SK-N-SH (cell line): ENCODE measurements around the gene ATP11C.

Experiments
- FOXJ3 ChIP-seq: sonication (generic); formaldehyde crosslinking; IDR thresholded peaks from 2 replicates; pipeline ENCODE4 v1.5.1; 2020; ENCODE audit warnings: mild to moderate bottlenecking, missing genetic modification reagents
- MAX ChIP-seq: IDR thresholded peaks from 2 replicates; pipeline ENCODE4 v1.4.0; 2012; ENCODE audit warnings: low read depth
- POLR2AphosphoS5 ChIP-seq: IDR thresholded peaks from 2 replicates; pipeline ENCODE4 v1.6.1; 2012; ENCODE audit warnings: low read depth, low read length
- RAD21 ChIP-seq: IDR thresholded peaks from 2 replicates; pipeline ENCODE4 v1.6.1; 2012; ENCODE audit warnings: mild to moderate bottlenecking, low read length
- SMC3 ChIP-seq: IDR thresholded peaks from 2 replicates; pipeline ENCODE4 v1.6.1; 2012; ENCODE audit warnings: low read depth, low read length, improper control_type of control experiment
- TAF1 ChIP-seq: IDR thresholded peaks from 2 replicates; pipeline ENCODE4 v1.6.1; 2012; ENCODE audit warnings: low read depth, mild to moderate bottlenecking, low read length, moderate library complexity, borderline replicate concordance

DNA sequence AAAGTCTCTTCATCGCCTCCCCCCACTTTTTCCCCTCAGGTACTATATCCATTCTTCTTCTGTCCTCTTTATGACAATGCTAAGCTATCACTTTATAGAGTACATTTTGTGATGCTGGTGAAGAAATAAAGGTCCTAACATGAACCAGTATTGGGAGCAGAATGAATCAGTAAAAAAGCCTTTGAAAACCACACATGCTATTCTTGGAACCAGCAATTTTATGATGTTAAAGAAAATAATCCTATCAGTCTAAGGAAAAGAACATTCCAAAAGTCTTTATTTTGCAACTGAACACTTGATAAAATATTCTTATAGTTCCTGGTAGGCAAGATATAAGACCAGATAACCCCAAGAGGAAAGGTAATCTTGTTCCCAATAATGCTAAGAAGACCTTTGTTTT lies 117.1 kb downstream of the ATP11C start:
- TF ChIP-seq RAD21 (no peak), FOXJ3 (CRISPR knock-in tag) (no peak), POLR2AphosphoS5 (no peak), TAF1 (no peak), MAX (no peak), SMC3 (no peak)
